Spleen (tissue), 11 donors: ENCODE measurements around the gene CARS2. TPM values are rescaled to one million over a fixed set of nuclear protein-coding genes. Genes with fewer than 3 reads are reported as not detected.

Experiments used
- DNase-seq: peaks from one replicate; pipeline ENCODE4 v3.0.0-alpha.2; 2020
- H3K27ac ChIP-seq, 8 donors: fragments of 200-600 bp; sonication (generic) in 7 of 8; 1 replicate in 4 of 8; 2 replicates in 4 of 8; pipeline versions ENCODE4 v1.5.0 to v1.8.0; 2016 to 2021; ENCODE audit warnings: inconsistent platforms in 4 of 8, mild to moderate bottlenecking in 4 of 8, moderate library complexity in 1 of 8
- H3K27me3 ChIP-seq, 7 donors: fragments of 200-600 bp; sonication (generic) in 6 of 7; replicated peaks in 1 of 7; 1 replicate in 4 of 7; 2 replicates in 3 of 7; pipeline versions ENCODE4 v1.5.0 to v1.8.0; 2016 to 2021; ENCODE audit warnings: inconsistent platforms in 3 of 7, mild to moderate bottlenecking in 1 of 7
- H3K36me3 ChIP-seq, 6 donors: fragments of 200-600 bp; sonication (generic) in 5 of 6; 1 replicate in 4 of 6; 2 replicates in 2 of 6; pipeline versions ENCODE4 v1.5.0 to v1.8.0; 2016 to 2021; ENCODE audit warnings: inconsistent platforms in 2 of 6
- H3K4me1 ChIP-seq, 6 donors: fragments of 200-600 bp; sonication (generic) in 5 of 6; 1 replicate in 3 of 6; 2 replicates in 3 of 6; pipeline versions ENCODE4 v1.5.0 to v1.8.0; 2016 to 2021; ENCODE audit warnings: inconsistent platforms in 3 of 6
- H3K4me3 ChIP-seq, 8 donors: fragments of 200-600 bp; sonication (generic) in 7 of 8; 1 replicate in 4 of 8; 2 replicates in 4 of 8; pipeline versions ENCODE4 v1.5.0 to v1.8.0; 2016 to 2021; ENCODE audit warnings: inconsistent platforms in 4 of 8, mild to moderate bottlenecking in 4 of 8, moderate library complexity in 2 of 8
- H3K9me3 ChIP-seq, 8 donors: fragments of 200-600 bp; sonication (generic) in 7 of 8; 1 replicate in 4 of 8; 2 replicates in 4 of 8; pipeline versions ENCODE4 v1.5.0 to v1.8.0; 2016 to 2021; ENCODE audit warnings: inconsistent platforms in 4 of 8
- POLR2A ChIP-seq, 3 donors: fragments of 450-650 bp; IDR thresholded peaks; one replicate each; pipeline ENCODE4 v1.5.1; 2017; ENCODE audit warnings: antibody characterized with exemption in 3 of 3, mild to moderate bottlenecking in 1 of 3
- POLR2AphosphoS5 ChIP-seq, 3 donors: sonication (generic); formaldehyde crosslinking; IDR thresholded peaks; one replicate each; pipeline ENCODE4 v1.5.1; 2017; ENCODE audit warnings: antibody characterized with exemption in 3 of 3
- WGBS, 5 donors: extraction: QIAGEN DNeasy Blood & Tissue Kit in 3 of 5; methylation state at CpG; one replicate each; pipeline versions ENCODE4 v1.1.5 to v1.1.7; 2013 to 2018; 5-methylcytosine and 5-hydroxymethylcytosine counted together
- intact Hi-C: fragments of 100-400 bp; cut with DNase I; formaldehyde crosslinking; loops from one replicate; pipeline ENCODE4 v1.15.0; 2023; ENCODE audit warnings: low total_unique reads
- polyA plus RNA-seq, 3 donors: library from polyadenylated mRNA; stranded (reverse); fragments of 200-250 nt; gene quantifications; one replicate each; pipeline ENCODE4 v1.2.1, GENCODE V29; 2013
- total RNA-seq, 7 donors: library from RNA; depleted of rRNA in 3 of 7; stranded (reverse); fragments of >200 nt in 3 of 7; fragmentation: NEBNext Ultra II Directional in 4 of 7; extraction: Animal tissue kit (Norgen Biotek cat#: 25700) in 4 of 7; gene quantifications; one replicate each; pipeline versions ENCODE4 v1.1.0 to v1.2.1, GENCODE V29; 2016 to 2021
- TF ChIP-seq, protein P1 (sequence below), 11 experiments: fragments of 200-600 bp in 7 of 11; fragments of 450-650 bp in 4 of 11; sonication (generic) in 4 of 11; IDR thresholded peaks in 8 of 11; conservative IDR thresholded peaks in 3 of 11; 1 replicate in 7 of 11; 2 replicates in 4 of 11; pipeline versions ENCODE4 v1.4.0 to v1.8.0; 2016 to 2021; ENCODE audit warnings: antibody characterized with exemption in 11 of 11, inconsistent platforms in 4 of 11, mild to moderate bottlenecking in 1 of 11
- donor health status: healthy with polysubstance abuse.
- donor health status: DM: no; HTN: no; CAD: no; lungs with moderate emphysema.
- donor health status: DM: no; HTN: no; CAD: no.
- donor health status: Bipolar disorder and iron deficiency.
- donor health status: healthy.
- donor health status: DM: no; HTN: no; CAD: no.
- donor health status: DM: yes; HTN: yes; CAD: no.

Gene CARS2
- total and polyA plus RNA-seq, 10 donors: 63.9 to 113 (median 80.5) TPM

DNA sequence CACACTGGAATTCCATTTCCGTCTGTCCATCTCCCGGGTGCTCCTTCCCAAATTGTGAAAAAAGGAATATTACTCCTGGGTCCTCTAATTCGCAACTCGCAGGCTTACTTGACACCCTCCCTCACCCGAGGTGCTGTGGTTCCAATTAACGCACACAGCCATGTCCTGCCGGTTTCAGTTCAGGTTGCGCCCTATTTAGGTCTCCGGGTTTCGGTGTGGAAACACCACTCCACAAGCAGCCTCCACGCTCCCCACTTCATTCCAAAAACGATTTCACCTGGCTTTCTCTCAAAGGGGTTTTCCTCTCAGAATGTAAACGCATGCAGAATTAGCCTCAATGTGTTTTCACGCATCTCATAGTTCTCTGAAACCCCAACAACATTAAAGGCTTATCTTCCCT is 52.6 kb downstream of the CARS2 start:
- H3K36me3 ChIP-seq: peaks cover 0 to 87% (median 20%) of the 10 kb centered on the region in 6 donors

DNA sequence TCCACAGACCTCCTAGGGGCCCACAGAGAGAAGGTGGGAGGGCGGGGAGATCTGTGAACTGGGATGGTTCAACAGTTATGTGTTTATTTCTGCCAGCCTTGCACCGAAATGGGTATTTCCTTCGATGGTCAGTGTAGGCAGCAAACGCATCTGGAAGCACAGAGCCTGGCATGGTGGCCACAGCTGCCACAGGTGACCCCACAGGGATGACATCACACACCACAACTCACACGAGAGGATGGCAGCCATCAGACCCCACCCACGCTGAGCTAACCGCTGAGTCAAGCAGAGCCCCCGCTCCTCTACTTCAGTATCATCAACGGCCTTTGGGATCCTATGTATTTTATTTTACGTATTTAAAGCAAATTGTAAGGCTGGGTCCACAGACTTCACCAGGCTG is 53.2 kb downstream of the CARS2 start:
- intact Hi-C loops: no loop called here
- Histone ChIP-seq H3K4me1 (peaks cover 5 to 62% (median 17%) of the 10 kb centered on the region in 6 donors), H3K9me3 (no peaks in the 10 kb centered on the region), H3K27me3 (no peaks in the 10 kb centered on the region), H3K36me3 (peaks cover 0 to 88% (median 20%) of the 10 kb centered on the region in 6 donors), H3K27ac (peak overlapping the region in 2 of 8 donors; percentile 18 to 22), H3K4me3 (no peak overlapping the region)
- TF ChIP-seq POLR2A (IDR thresholded peaks at IDR 0.05) (no peak), POLR2AphosphoS5 (IDR thresholded peaks at IDR 0.05) (no peak)
- TF ChIP-seq, protein P1, sequence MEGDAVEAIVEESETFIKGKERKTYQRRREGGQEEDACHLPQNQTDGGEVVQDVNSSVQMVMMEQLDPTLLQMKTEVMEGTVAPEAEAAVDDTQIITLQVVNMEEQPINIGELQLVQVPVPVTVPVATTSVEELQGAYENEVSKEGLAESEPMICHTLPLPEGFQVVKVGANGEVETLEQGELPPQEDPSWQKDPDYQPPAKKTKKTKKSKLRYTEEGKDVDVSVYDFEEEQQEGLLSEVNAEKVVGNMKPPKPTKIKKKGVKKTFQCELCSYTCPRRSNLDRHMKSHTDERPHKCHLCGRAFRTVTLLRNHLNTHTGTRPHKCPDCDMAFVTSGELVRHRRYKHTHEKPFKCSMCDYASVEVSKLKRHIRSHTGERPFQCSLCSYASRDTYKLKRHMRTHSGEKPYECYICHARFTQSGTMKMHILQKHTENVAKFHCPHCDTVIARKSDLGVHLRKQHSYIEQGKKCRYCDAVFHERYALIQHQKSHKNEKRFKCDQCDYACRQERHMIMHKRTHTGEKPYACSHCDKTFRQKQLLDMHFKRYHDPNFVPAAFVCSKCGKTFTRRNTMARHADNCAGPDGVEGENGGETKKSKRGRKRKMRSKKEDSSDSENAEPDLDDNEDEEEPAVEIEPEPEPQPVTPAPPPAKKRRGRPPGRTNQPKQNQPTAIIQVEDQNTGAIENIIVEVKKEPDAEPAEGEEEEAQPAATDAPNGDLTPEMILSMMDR (IDR thresholded peaks at IDR 0.05 in 8 of 11, conservative IDR thresholded peaks at IDR 0.05 in 3 of 11): no peak
- WGBS, 5 donors: 78 to 88% (median 84%) methylated on average over 10 of the region's 10 CpGs
- DNase-seq: peak; percentile 58

More for the DNA sequence above, 52.6 kb downstream of the CARS2 start:
- no peak for TF ChIP-seq POLR2AphosphoS5 (IDR thresholded peaks at IDR 0.05)
- TF ChIP-seq, protein P1 (IDR thresholded peaks at IDR 0.05 in 8 of 11, conservative IDR thresholded peaks at IDR 0.05 in 3 of 11): no peak
- no peak for TF ChIP-seq POLR2A (IDR thresholded peaks at IDR 0.05)
- intact Hi-C loops: no loop called here
- Histone ChIP-seq H3K9me3 (no peaks in the 10 kb centered on the region), H3K27me3 (no peaks in the 10 kb centered on the region), H3K4me1 (peaks cover 7 to 62% (median 22%) of the 10 kb centered on the region in 6 donors), H3K27ac (no peak overlapping the region), H3K4me3 (no peak overlapping the region)
- WGBS, 5 donors: 71 to 88% (median 79%) methylated on average over 14 of the region's 14 CpGs
- peak; percentile 52 for DNase-seq

DNA sequence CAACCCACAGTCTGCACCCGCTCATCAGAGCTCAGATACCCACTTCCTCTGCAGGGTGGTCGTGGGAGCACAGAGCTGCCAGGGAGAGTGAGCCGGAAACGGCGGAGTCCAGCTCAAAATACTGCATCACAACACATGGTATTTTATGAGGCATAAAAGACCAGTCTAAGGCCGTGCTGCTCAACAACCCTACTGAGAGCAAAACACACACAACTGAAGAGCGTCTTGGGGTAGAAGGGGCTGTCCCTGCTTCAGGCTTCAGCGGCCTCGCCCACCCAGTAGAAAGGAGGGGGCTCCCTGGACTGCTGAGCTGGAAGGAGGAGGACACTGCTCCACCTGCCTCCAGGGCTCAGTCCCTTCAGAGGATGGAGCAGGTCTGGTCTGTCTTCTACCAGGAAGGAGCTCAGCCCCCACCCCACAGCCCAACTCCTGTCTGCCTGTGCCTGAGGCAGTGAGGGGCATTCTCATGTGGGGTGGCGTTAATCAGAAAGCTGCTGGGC is 53.6 kb downstream of the CARS2 start:
- Histone ChIP-seq H3K36me3 (peaks cover 0 to 88% (median 21%) of the 10 kb centered on the region in 6 donors), H3K4me3 (no peak overlapping the region), H3K9me3 (no peaks in the 10 kb centered on the region), H3K4me1 (peaks cover under 1 to 62% (median 13%) of the 10 kb centered on the region in 6 donors), H3K27ac (peak overlapping the region in 3 of 8 donors; percentile 4 to 22 (median 18)), H3K27me3 (no peaks in the 10 kb centered on the region)
- TF ChIP-seq POLR2A (IDR thresholded peaks at IDR 0.05) (no peak), POLR2AphosphoS5 (IDR thresholded peaks at IDR 0.05) (peak in 1 of 3 donors; percentile 8)
- TF ChIP-seq, protein P1 (IDR thresholded peaks at IDR 0.05 in 8 of 11, conservative IDR thresholded peaks at IDR 0.05 in 3 of 11): no peak
- WGBS, 5 donors: 56 to 86% (median 79%) methylated on average over 5 to 10 of the region's 10 CpGs
- DNase-seq: peak; percentile 70
- intact Hi-C loops: no loop called here

DNA sequence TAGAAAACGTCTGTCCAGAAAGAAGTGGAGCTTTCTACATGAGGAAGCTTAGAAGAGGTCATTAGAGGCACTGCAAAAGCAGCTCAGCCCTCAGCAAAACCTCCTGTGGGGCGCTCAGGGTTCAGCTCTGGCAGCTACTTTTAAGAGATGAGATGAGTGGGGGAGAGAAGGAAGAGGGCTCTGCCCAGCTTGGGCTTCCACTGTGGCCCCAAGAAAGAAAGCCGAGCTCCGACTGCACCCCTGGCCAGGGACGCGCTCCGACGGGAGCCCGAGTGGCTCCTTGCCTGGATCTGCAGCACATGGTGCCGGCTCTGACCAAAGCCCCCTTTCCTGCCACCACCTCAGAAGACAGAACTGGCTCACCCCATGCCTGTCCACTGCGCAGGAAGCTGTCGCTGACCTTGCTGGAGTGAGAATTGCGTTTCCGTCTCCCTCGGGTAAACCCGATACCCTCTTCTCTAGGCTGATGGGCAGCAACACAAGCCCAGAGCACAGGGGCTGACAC is 54.1 kb downstream of the CARS2 start:
- WGBS, 5 donors: 91 to 96% (median 93%) methylated on average over 12 to 16 of the region's 16 CpGs
- Histone ChIP-seq H3K9me3 (no peaks in the 10 kb centered on the region), H3K27ac (peak overlapping the region in 3 of 8 donors; percentile 3 to 18 (median 4)), H3K4me1 (peaks cover 0 to 57% (median 10%) of the 10 kb centered on the region in 6 donors), H3K27me3 (no peaks in the 10 kb centered on the region), H3K4me3 (no peak overlapping the region), H3K36me3 (peaks cover 0 to 91% (median 26%) of the 10 kb centered on the region in 6 donors)
- intact Hi-C loops: no loop called here
- DNase-seq: peak; percentile 63
- TF ChIP-seq POLR2AphosphoS5 (IDR thresholded peaks at IDR 0.05) (no peak), POLR2A (IDR thresholded peaks at IDR 0.05) (no peak)
- TF ChIP-seq, protein P1 (IDR thresholded peaks at IDR 0.05 in 8 of 11, conservative IDR thresholded peaks at IDR 0.05 in 3 of 11): no peak
